ENCODE measurements around the gene PROCA1. TPM values are rescaled to one million over a fixed set of nuclear protein-coding genes. Genes with fewer than 3 reads are reported as not detected.

The PROCA1 gene
- total and polyA plus RNA-seq, 9 donors, result 0.80 to 5.5 (median 3.1) TPM

DNA sequence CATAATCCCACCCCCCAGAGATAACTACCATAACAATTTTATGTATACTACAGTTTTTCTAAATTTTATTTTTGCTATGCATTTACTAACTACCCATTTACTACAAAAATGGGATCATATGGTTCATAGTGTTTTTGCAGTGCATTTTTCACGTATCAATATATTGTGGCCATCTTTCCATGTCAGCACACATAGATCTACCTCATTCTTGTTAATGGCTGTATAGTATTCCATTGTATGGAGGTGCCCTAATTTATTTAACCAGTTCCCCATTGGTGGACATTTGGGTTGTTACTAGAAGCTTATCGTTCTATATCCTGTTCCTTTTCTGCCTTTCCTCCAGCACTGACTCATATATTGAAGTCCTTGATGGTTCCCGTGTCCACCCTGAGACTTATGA is 22.7 kb downstream of the PROCA1 start:
- 100% methylated on average over 1 of the region's 3 CpGs for WGBS (ENCODE audit: insufficient coverage)
- H3K4me3 ChIP-seq (ENCODE audit: low read length), result no peak overlapping the region

DNA sequence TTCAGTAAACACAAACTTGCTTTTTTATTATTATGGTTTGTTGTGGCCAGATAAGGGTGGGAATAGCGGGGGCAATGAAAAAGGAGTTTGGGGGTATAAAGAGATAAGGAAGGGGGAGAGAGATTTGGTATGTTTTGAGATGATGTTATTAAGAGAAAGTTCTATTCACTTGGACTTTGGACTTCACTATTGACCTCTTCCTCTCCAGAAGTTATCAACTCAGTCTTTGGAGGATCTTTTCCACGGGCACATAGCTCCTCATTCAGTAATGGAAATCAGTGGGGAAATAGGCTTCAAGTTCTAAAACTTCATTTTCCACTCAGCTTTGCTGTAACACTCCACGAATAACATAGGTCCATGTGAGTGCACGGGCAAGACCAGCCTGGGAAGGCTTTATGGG is 23.2 kb downstream of the PROCA1 start:
- Histone ChIP-seq H3K27me3 (ENCODE audit: control insufficient read depth, insufficient read depth, low read length) (no peaks in the 10 kb centered on the region), H3K4me3 (ENCODE audit: low read length) (no peak overlapping the region), H3K36me3 (ENCODE audit: control insufficient read depth, insufficient read depth, low read length) (peaks cover 92% of the 10 kb centered on the region), H3K9me3 (replicated peaks; ENCODE audit: control insufficient read depth, low read depth, low read length) (no peaks in the 10 kb centered on the region), H3K4me1 (ENCODE audit: control insufficient read depth, insufficient read depth, low read length) (no peaks in the 10 kb centered on the region), H3K27ac (ENCODE audit: low read length) (no peak overlapping the region)
- no CpG with 5 or more reads among the region's 4 CpGs for WGBS (ENCODE audit: insufficient coverage)
- no peak for DNase-seq

More for the DNA sequence above, 22.7 kb downstream of the PROCA1 start:
- Histone ChIP-seq H3K27ac (ENCODE audit: low read length) (no peak overlapping the region), H3K9me3 (replicated peaks; ENCODE audit: control insufficient read depth, low read depth, low read length) (no peaks in the 10 kb centered on the region), H3K36me3 (ENCODE audit: control insufficient read depth, insufficient read depth, low read length) (peaks cover 92% of the 10 kb centered on the region), H3K4me1 (ENCODE audit: control insufficient read depth, insufficient read depth, low read length) (no peaks in the 10 kb centered on the region), H3K27me3 (ENCODE audit: control insufficient read depth, insufficient read depth, low read length) (no peaks in the 10 kb centered on the region)
- no peak for DNase-seq

DNA sequence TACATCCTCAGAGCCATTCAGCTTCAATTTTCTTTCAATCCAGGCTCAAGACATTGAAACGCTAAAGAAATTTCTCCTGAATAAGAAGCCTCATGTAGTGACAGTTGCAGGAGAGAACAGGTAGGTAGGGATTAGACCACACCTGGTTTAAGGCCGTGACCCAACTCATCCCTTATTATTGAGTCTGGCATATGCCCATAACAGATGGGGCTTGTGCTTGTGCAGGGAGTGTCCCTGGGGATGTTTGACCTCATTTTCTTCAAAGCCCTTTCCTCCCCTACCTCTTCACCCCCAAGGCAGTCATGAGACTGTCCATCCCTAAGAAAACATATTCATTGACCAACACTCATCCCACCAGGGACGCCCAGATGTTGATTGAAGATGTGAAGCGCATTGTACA is 25.4 kb downstream of the PROCA1 start:
- Histone ChIP-seq H3K4me1 (ENCODE audit: control insufficient read depth, insufficient read depth, low read length) (no peaks in the 10 kb centered on the region), H3K36me3 (ENCODE audit: control insufficient read depth, insufficient read depth, low read length) (peaks cover 97% of the 10 kb centered on the region), H3K27me3 (ENCODE audit: control insufficient read depth, insufficient read depth, low read length) (no peaks in the 10 kb centered on the region), H3K9me3 (replicated peaks; ENCODE audit: control insufficient read depth, low read depth, low read length) (no peaks in the 10 kb centered on the region), H3K27ac (ENCODE audit: low read length) (no peak overlapping the region), H3K4me3 (ENCODE audit: low read length) (no peak overlapping the region)
- no peak for DNase-seq
- WGBS (ENCODE audit: insufficient coverage), result 100% methylated on average over 1 of the region's 4 CpGs

DNA sequence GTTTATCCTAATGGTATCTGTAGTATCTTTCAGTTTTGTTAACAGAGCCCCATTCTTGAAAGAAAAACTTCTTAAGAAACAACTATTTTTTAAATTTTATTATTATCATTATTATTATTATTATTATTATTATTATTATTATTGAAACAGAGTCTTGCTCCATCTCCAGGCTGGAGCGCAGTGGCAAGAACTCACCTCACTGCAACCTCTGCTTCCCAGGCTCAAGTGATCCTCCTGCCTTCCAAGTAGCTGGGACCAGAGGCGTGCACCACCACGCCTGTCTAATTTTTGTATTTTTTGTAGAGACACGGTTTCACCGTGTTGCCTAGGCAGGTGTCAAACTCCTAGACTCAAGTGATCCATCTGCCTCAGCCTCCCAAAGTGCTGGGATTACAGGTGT is 26.3 kb downstream of the PROCA1 start:
- no peak for DNase-seq
- no peak overlapping the region for H3K4me3 ChIP-seq (ENCODE audit: low read length)
- H3K9me3 ChIP-seq (replicated peaks; ENCODE audit: control insufficient read depth, low read depth, low read length), result no peaks in the 10 kb centered on the region
- H3K27me3 ChIP-seq (ENCODE audit: control insufficient read depth, insufficient read depth, low read length), result no peaks in the 10 kb centered on the region
- no CpG with 5 or more reads among the region's 5 CpGs for WGBS (ENCODE audit: insufficient coverage)
- peaks cover 95% of the 10 kb centered on the region for H3K36me3 ChIP-seq (ENCODE audit: control insufficient read depth, insufficient read depth, low read length)
- H3K4me1 ChIP-seq (ENCODE audit: control insufficient read depth, insufficient read depth, low read length), result no peaks in the 10 kb centered on the region
- no peak overlapping the region for H3K27ac ChIP-seq (ENCODE audit: low read length)

- H3K27me3 ChIP-seq (ENCODE audit: control insufficient read depth, insufficient read depth, low read length), result no peaks in the 10 kb centered on the region
- H3K27ac ChIP-seq (ENCODE audit: low read length), result no peak overlapping the region
- H3K4me1 ChIP-seq (ENCODE audit: control insufficient read depth, insufficient read depth, low read length), result no peaks in the 10 kb centered on the region
- no peak overlapping the region for H3K4me3 ChIP-seq (ENCODE audit: low read length)
- peaks cover 91% of the 10 kb centered on the region for H3K36me3 ChIP-seq (ENCODE audit: control insufficient read depth, insufficient read depth, low read length)
- no peaks in the 10 kb centered on the region for H3K9me3 ChIP-seq (replicated peaks; ENCODE audit: control insufficient read depth, low read depth, low read length)
- DNase-seq, result peak; percentile 63
- WGBS (ENCODE audit: insufficient coverage), result 44% methylated on average over 3 of the region's 3 CpGs
Observed at GRCh38 chr17:28684963-28685362, 26.7 kb downstream of the PROCA1 start.

- Histone ChIP-seq H3K27me3 (ENCODE audit: control insufficient read depth, insufficient read depth, low read length) (no peaks in the 10 kb centered on the region), H3K4me1 (ENCODE audit: control insufficient read depth, insufficient read depth, low read length) (no peaks in the 10 kb centered on the region), H3K36me3 (ENCODE audit: control insufficient read depth, insufficient read depth, low read length) (peaks cover 85% of the 10 kb centered on the region), H3K9me3 (replicated peaks; ENCODE audit: control insufficient read depth, low read depth, low read length) (no peaks in the 10 kb centered on the region), H3K4me3 (ENCODE audit: low read length) (no peak overlapping the region), H3K27ac (ENCODE audit: low read length) (no peak overlapping the region)
- DNase-seq, result no peak
- WGBS (ENCODE audit: insufficient coverage), result 93% methylated on average over 7 of the region's 11 CpGs
Observed at GRCh38 chr17:28682655-28683054, 29.0 kb downstream of the PROCA1 start.

DNA sequence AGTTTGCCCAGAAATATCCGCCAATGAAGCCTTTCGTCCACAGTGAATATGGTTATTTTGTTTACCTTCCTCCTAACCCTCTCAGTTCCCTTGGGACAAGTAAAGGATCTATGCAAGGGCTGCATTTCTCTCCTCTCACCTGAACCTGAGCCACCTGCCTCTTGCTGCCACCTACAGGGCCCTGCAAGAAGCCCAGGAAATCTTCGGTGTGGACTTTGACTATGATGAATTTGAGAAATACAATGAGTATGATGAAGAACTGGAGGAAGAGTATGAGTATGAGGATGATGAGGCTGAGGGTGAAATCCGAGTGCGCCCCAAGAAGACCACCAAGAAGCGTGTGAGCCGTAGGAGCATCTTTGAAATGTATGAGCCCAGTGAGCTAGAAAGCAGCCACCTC is 35.7 kb downstream of the PROCA1 start:
- DNase-seq, result no peak
- WGBS (ENCODE audit: insufficient coverage), result 85% methylated on average over 5 of the region's 7 CpGs
- H3K9me3 ChIP-seq (replicated peaks; ENCODE audit: control insufficient read depth, low read depth, low read length), result no peaks in the 10 kb centered on the region
- peaks cover 77% of the 10 kb centered on the region for H3K36me3 ChIP-seq (ENCODE audit: control insufficient read depth, insufficient read depth, low read length)
- H3K4me1 ChIP-seq (ENCODE audit: control insufficient read depth, insufficient read depth, low read length), result no peaks in the 10 kb centered on the region
- H3K27me3 ChIP-seq (ENCODE audit: control insufficient read depth, insufficient read depth, low read length), result no peaks in the 10 kb centered on the region
- no peak overlapping the region for H3K27ac ChIP-seq (ENCODE audit: low read length)
- H3K4me3 ChIP-seq (ENCODE audit: low read length), result no peak overlapping the region

GRCh38 chr17:28675490-28675889 is 36.2 kb downstream of the PROCA1 start:
- H3K9me3 ChIP-seq (replicated peaks; ENCODE audit: control insufficient read depth, low read depth, low read length), result no peaks in the 10 kb centered on the region
- no peak for DNase-seq
- H3K36me3 ChIP-seq (ENCODE audit: control insufficient read depth, insufficient read depth, low read length), result peaks cover 75% of the 10 kb centered on the region
- H3K27ac ChIP-seq (ENCODE audit: low read length), result no peak overlapping the region
- H3K4me1 ChIP-seq (ENCODE audit: control insufficient read depth, insufficient read depth, low read length), result no peaks in the 10 kb centered on the region
- no CpG with 5 or more reads among the region's 3 CpGs for WGBS (ENCODE audit: insufficient coverage)
- H3K27me3 ChIP-seq (ENCODE audit: control insufficient read depth, insufficient read depth, low read length), result no peaks in the 10 kb centered on the region
- no peak overlapping the region for H3K4me3 ChIP-seq (ENCODE audit: low read length)

DNA sequence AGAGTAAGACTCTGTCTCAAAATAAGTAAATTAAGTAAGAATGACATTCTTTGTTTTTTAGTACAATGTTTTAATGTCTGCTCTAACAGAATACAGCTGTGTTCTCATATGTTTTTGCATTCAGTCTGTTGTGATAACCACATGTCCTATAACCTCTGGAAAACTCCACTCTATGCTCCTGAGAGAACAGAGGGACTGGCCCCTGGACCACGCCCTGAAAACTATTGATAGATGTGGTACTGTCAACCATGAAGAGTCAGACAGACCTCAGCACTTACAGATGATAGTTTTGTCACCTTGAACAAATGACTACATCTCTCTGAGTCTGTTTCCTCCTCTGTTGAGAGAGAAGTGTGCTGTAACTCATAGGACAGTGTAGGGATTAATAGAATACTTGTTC is 41.8 kb downstream of the PROCA1 start:
- DNase-seq, result no peak
- Histone ChIP-seq H3K27ac (ENCODE audit: low read length) (no peak overlapping the region), H3K36me3 (ENCODE audit: control insufficient read depth, insufficient read depth, low read length) (peaks cover 51% of the 10 kb centered on the region), H3K4me3 (ENCODE audit: low read length) (no peak overlapping the region), H3K4me1 (ENCODE audit: control insufficient read depth, insufficient read depth, low read length) (no peaks in the 10 kb centered on the region), H3K27me3 (ENCODE audit: control insufficient read depth, insufficient read depth, low read length) (no peaks in the 10 kb centered on the region), H3K9me3 (replicated peaks; ENCODE audit: control insufficient read depth, low read depth, low read length) (no peaks in the 10 kb centered on the region)
- WGBS (ENCODE audit: insufficient coverage), result no CpG with 5 or more reads among the region's 1 CpG

- peaks cover 3% of the 10 kb centered on the region for H3K4me1 ChIP-seq (ENCODE audit: control insufficient read depth, insufficient read depth, low read length)
- no peaks in the 10 kb centered on the region for H3K27me3 ChIP-seq (ENCODE audit: control insufficient read depth, insufficient read depth, low read length)
- H3K27ac ChIP-seq (ENCODE audit: low read length), result no peak overlapping the region
- H3K36me3 ChIP-seq (ENCODE audit: control insufficient read depth, insufficient read depth, low read length), result peaks cover 32% of the 10 kb centered on the region
- H3K9me3 ChIP-seq (replicated peaks; ENCODE audit: control insufficient read depth, low read depth, low read length), result no peaks in the 10 kb centered on the region
- H3K4me3 ChIP-seq (ENCODE audit: low read length), result no peak overlapping the region
- 100% methylated on average over 1 of the region's 1 CpG for WGBS (ENCODE audit: insufficient coverage)
- DNase-seq, result no peak
Observed at GRCh38 chr17:28667870-28668269, 43.8 kb downstream of the PROCA1 start.

- peaks cover 5% of the 10 kb centered on the region for H3K4me1 ChIP-seq (ENCODE audit: control insufficient read depth, insufficient read depth, low read length)
- DNase-seq, result no peak
Observed at GRCh38 chr17:28665994-28666393, 45.7 kb downstream of the PROCA1 start.

More at GRCh38 chr17:28665994-28666393, 45.7 kb downstream of the PROCA1 start:
- H3K9me3 ChIP-seq (replicated peaks; ENCODE audit: control insufficient read depth, low read depth, low read length), result no peaks in the 10 kb centered on the region
- no peak overlapping the region for H3K4me3 ChIP-seq (ENCODE audit: low read length)
- H3K27ac ChIP-seq (ENCODE audit: low read length), result no peak overlapping the region
- WGBS (ENCODE audit: insufficient coverage), result no CpG with 5 or more reads among the region's 2 CpGs
- H3K36me3 ChIP-seq (ENCODE audit: control insufficient read depth, insufficient read depth, low read length), result peaks cover 20% of the 10 kb centered on the region
- H3K27me3 ChIP-seq (ENCODE audit: control insufficient read depth, insufficient read depth, low read length), result no peaks in the 10 kb centered on the region

All from muscle of leg (tissue), 11 donors.